GM23248 (cell line): Measurements from ENCODE around the gene PLBD2. TPM values are rescaled to one million over a fixed set of nuclear protein-coding genes. Genes with fewer than 3 reads are reported as not detected.
A peak's percentile ranks its signal among the peaks of the same experiment; 100 is the strongest.

Source experiments
- DNase-seq: peaks from one replicate; pipeline ENCODE4 v3.0.0-alpha.2; 2015
- H2AFZ ChIP-seq: fragments of 200-600 bp; sonication (generic); 2 replicates; pipeline ENCODE4 v1.6.1; 2016; ENCODE audit warnings: antibody characterized with exemption
- H3F3A ChIP-seq: fragments of 200-600 bp; sonication (generic); 2 replicates; pipeline ENCODE4 v1.6.1; 2016; ENCODE audit warnings: mild to moderate bottlenecking, antibody characterized with exemption, mixed run types; ENCODE audit not compliant: insufficient read depth
- H3K27ac ChIP-seq: fragments of 200-600 bp; sonication (generic); 2 replicates; pipeline ENCODE4 v1.5.1; 2016; ENCODE audit warnings: mild to moderate bottlenecking
- H3K27me3 ChIP-seq: fragments of 200-600 bp; sonication (generic); replicated peaks from 2 replicates; pipeline ENCODE4 v1.6.1; 2016; ENCODE audit warnings: mild to moderate bottlenecking; ENCODE audit not compliant: insufficient read depth
- H3K36me3 ChIP-seq: fragments of 200-600 bp; sonication (generic); 2 replicates; pipeline ENCODE4 v1.6.1; 2016; ENCODE audit warnings: low read depth, mild to moderate bottlenecking
- H3K4me1 ChIP-seq: fragments of 200-600 bp; sonication (generic); 2 replicates; pipeline ENCODE4 v1.6.1; 2016; ENCODE audit warnings: mild to moderate bottlenecking; ENCODE audit not compliant: insufficient read depth
- H3K4me2 ChIP-seq: fragments of 200-600 bp; sonication (generic); one replicate; pipeline ENCODE4 v1.6.1; 2016; ENCODE audit warnings: mild to moderate bottlenecking; ENCODE audit not compliant: unreplicated experiment
- H3K4me3 ChIP-seq: fragments of 200-600 bp; sonication (generic); 2 replicates; pipeline ENCODE4 v1.5.1; 2016; ENCODE audit warnings: mild to moderate bottlenecking
- H3K79me2 ChIP-seq: fragments of 200-600 bp; sonication (generic); 2 replicates; pipeline ENCODE4 v1.6.1; 2016; ENCODE audit warnings: mild to moderate bottlenecking; ENCODE audit not compliant: insufficient read depth
- H3K9ac ChIP-seq: fragments of 200-600 bp; sonication (generic); 2 replicates; pipeline ENCODE4 v1.6.1; 2016; ENCODE audit warnings: mild to moderate bottlenecking
- H3K9me2 ChIP-seq: fragments of 200-600 bp; sonication (generic); 2 replicates; pipeline ENCODE4 v1.6.1; 2016; ENCODE audit warnings: mixed run types, mild to moderate bottlenecking, moderate library complexity; ENCODE audit not compliant: insufficient read depth
- H3K9me3 ChIP-seq: fragments of 200-600 bp; sonication (generic); one replicate; pipeline ENCODE4 v1.6.1; 2017; ENCODE audit warnings: low read depth
- H4K20me1 ChIP-seq: fragments of 200-600 bp; sonication (generic); 2 replicates; pipeline ENCODE4 v1.6.0; 2016; ENCODE audit not compliant: insufficient read depth
- EZH2 ChIP-seq: fragments of 200-600 bp; sonication (generic); IDR thresholded peaks from 2 replicates; pipeline ENCODE4 v1.6.1; 2018; ENCODE audit warnings: antibody characterized with exemption, mild to moderate bottlenecking; ENCODE audit not compliant: insufficient read depth, poor library complexity, severe bottlenecking
- EZH2phosphoT487 ChIP-seq: fragments of 200-600 bp; sonication (generic); IDR thresholded peaks from 2 replicates; pipeline ENCODE4 v1.6.1; 2018; ENCODE audit warnings: antibody characterized with exemption, moderate library complexity, mild to moderate bottlenecking, low read depth; ENCODE audit not compliant: insufficient read depth
- WGBS, 2 experiments: methylation state at CpG; one replicate each; pipeline ENCODE4 v1.1.6; 2015 to 2017; ENCODE audit warnings: low lambda C conversion rate in 2 of 2, low coverage in 1 of 2; ENCODE audit errors: missing lambda C conversion rate in 2 of 2; 5-methylcytosine and 5-hydroxymethylcytosine counted together
- in situ Hi-C: fragments of 300-500 bp; cut with MboI; formaldehyde crosslinking; loops from 2 replicates; pipeline ENCODE4 v1.15.0; 2020
- polyA plus RNA-seq: library from polyadenylated mRNA; unstranded; fragments of >200 nt; fragmentation: Nextera tagmentation; extraction: Ambion mirVana; gene quantifications from 2 replicates; pipeline ENCODE4 v1.2.1, GENCODE V29; 2016
- total RNA-seq: library from RNA; depleted of rRNA; stranded (reverse); fragments of >200 nt; shearing (Covaris generic); gene quantifications from 2 replicates; pipeline ENCODE4 v1.2.3, GENCODE V29; 2014

Gene PLBD2
- total and polyA plus RNA-seq, 2 experiments from 2014 or later: 38.5 to 58.5 TPM

- H3K9me3 ChIP-seq: no peaks in the 10 kb centered on the region
- H3K9ac ChIP-seq: no peak overlapping the region
- TF ChIP-seq EZH2 (no peak), EZH2phosphoT487 (no peak)
- no peak overlapping the region for H2AFZ ChIP-seq
- no peaks in the 10 kb centered on the region for H3K9me2 ChIP-seq
- H3K27me3 ChIP-seq: no peaks in the 10 kb centered on the region
- peaks cover 9% of the 10 kb centered on the region; the same call in 1 of the 2 replicates for H3F3A ChIP-seq
- H4K20me1 ChIP-seq: no peaks in the 10 kb centered on the region
- H3K4me1 ChIP-seq: no peaks in the 10 kb centered on the region
- H3K36me3 ChIP-seq: no peaks in the 10 kb centered on the region
- no peak overlapping the region for H3K4me3 ChIP-seq
- H3K4me2 ChIP-seq: no peak overlapping the region
- in situ Hi-C loops: no loop called here
- 68 to 78% methylated on average over 3 of the region's 3 CpGs for WGBS, 2 experiments
- DNase-seq: no peak
- H3K79me2 ChIP-seq: no peaks in the 10 kb centered on the region
- no peak overlapping the region for H3K27ac ChIP-seq
Measured at GRCh38 chr12:113405694-113406093, 47.3 kb downstream of the PLBD2 start.

GRCh38 chr12:113407931-113408600 lies 49.7 kb downstream of the PLBD2 start:
- Histone ChIP-seq H3K27ac (no peak overlapping the region), H3K36me3 (no peaks in the 10 kb centered on the region), H3K9ac (no peak overlapping the region), H3K4me3 (no peak overlapping the region), H4K20me1 (no peaks in the 10 kb centered on the region), H3K4me1 (no peaks in the 10 kb centered on the region), H2AFZ (peak overlapping the region; percentile 56), H3K79me2 (no peaks in the 10 kb centered on the region), H3K4me2 (no peak overlapping the region), H3F3A (peaks cover 9% of the 10 kb centered on the region; the same call in 1 of the 2 replicates), H3K27me3 (no peaks in the 10 kb centered on the region), H3K9me3 (no peaks in the 10 kb centered on the region), H3K9me2 (no peaks in the 10 kb centered on the region)
- TF ChIP-seq EZH2 (no peak), EZH2phosphoT487 (no peak)
- in situ Hi-C loops: no loop called here
- 16 to 21% methylated on average over 6 of the region's 6 CpGs for WGBS, 2 experiments
- DNase-seq: peak; percentile 83

- Histone ChIP-seq H3K79me2 (no peaks in the 10 kb centered on the region), H3K4me3 (no peak overlapping the region), H3K36me3 (no peaks in the 10 kb centered on the region), H2AFZ (no peak overlapping the region), H3K4me2 (no peak overlapping the region), H3K9ac (no peak overlapping the region), H3K9me3 (no peaks in the 10 kb centered on the region), H3K27me3 (no peaks in the 10 kb centered on the region), H3F3A (peaks cover 9% of the 10 kb centered on the region; the same call in 1 of the 2 replicates), H4K20me1 (no peaks in the 10 kb centered on the region), H3K27ac (no peak overlapping the region), H3K4me1 (no peaks in the 10 kb centered on the region), H3K9me2 (no peaks in the 10 kb centered on the region)
- 84 to 87% methylated on average over 11 of the region's 11 CpGs for WGBS, 2 experiments
- in situ Hi-C loops: no loop called here
- no peak for DNase-seq
- no peak for TF ChIP-seq EZH2
Measured at GRCh38 chr12:113408756-113409298, 50.4 kb downstream of the PLBD2 start.

GRCh38 chr12:113409462-113410124 lies 51.2 kb downstream of the PLBD2 start:
- DNase-seq: no peak
- 53 to 55% methylated on average over 8 to 9 of the region's 9 CpGs for WGBS, 2 experiments

More at GRCh38 chr12:113409462-113410124, 51.2 kb downstream of the PLBD2 start:
- Histone ChIP-seq H4K20me1 (no peaks in the 10 kb centered on the region), H3K27me3 (no peaks in the 10 kb centered on the region), H3K4me2 (no peak overlapping the region), H3K4me1 (no peaks in the 10 kb centered on the region), H3K36me3 (no peaks in the 10 kb centered on the region), H3K27ac (no peak overlapping the region), H3K79me2 (no peaks in the 10 kb centered on the region), H2AFZ (no peak overlapping the region), H3K4me3 (no peak overlapping the region), H3F3A (peaks cover 9% of the 10 kb centered on the region; the same call in 1 of the 2 replicates), H3K9me2 (no peaks in the 10 kb centered on the region), H3K9ac (no peak overlapping the region), H3K9me3 (no peaks in the 10 kb centered on the region)
- no peak for TF ChIP-seq EZH2
- TF ChIP-seq EZH2phosphoT487: no peak
- in situ Hi-C loops: no loop called here
